Gastrocnemius medialis (tissue), 4 donors: ENCODE measurements around the gene GPR155.

Experiments used
- POLR2A ChIP-seq, 2 donors: fragments of 450-650 bp; IDR thresholded peaks; one replicate each; pipeline ENCODE4 v1.6.1; 2017; ENCODE audit warnings: antibody characterized with exemption in 2 of 2, mild to moderate bottlenecking in 2 of 2, moderate library complexity in 2 of 2
- TF ChIP-seq, protein P1 (sequence below), 5 experiments: fragments of 450-650 bp in 3 of 5; fragments of 200-600 bp in 2 of 5; sonication (generic) in 2 of 5; IDR thresholded peaks in 4 of 5; conservative IDR thresholded peaks in 1 of 5; 1 replicate in 4 of 5; 2 replicates in 1 of 5; pipeline ENCODE4 v1.5.1; 2016 to 2019; ENCODE audit warnings: antibody characterized with exemption in 5 of 5, mild to moderate bottlenecking in 3 of 5, moderate library complexity in 3 of 5

DNA sequence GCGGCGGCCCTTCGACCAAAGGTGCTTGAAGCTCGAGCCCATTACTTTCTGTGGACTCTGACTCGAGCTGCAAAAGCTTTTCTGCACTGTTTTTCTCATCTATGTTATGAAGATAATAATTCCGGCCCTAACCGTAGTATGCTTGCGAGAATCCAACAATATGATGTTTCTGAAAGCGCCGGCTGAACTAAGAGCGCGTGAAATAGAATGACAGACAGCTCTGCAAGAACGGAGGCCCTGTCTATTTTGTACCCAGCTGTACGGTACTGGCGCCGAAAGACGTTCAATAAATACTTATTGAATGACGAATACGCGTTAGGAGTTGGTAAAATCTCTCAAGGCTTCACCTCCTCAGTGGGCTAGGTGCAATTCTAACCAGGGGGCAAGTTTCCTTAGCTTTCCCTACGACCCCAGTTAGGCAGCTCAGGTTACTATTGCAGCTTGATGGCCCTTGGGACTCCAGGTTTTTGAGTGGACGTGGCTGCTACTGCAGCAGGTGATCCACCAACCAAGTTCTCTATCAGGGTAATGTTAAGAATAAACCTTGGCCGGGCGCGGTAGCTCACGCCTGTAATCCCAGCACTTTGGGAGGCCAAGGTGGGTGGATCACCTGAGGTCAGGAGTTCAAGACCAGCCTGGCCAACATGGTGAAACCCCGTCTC is 90.7 kb downstream of the GPR155 start:
- TF ChIP-seq, protein P1, sequence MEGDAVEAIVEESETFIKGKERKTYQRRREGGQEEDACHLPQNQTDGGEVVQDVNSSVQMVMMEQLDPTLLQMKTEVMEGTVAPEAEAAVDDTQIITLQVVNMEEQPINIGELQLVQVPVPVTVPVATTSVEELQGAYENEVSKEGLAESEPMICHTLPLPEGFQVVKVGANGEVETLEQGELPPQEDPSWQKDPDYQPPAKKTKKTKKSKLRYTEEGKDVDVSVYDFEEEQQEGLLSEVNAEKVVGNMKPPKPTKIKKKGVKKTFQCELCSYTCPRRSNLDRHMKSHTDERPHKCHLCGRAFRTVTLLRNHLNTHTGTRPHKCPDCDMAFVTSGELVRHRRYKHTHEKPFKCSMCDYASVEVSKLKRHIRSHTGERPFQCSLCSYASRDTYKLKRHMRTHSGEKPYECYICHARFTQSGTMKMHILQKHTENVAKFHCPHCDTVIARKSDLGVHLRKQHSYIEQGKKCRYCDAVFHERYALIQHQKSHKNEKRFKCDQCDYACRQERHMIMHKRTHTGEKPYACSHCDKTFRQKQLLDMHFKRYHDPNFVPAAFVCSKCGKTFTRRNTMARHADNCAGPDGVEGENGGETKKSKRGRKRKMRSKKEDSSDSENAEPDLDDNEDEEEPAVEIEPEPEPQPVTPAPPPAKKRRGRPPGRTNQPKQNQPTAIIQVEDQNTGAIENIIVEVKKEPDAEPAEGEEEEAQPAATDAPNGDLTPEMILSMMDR (IDR thresholded peaks at IDR 0.05 in 4 of 5, conservative IDR thresholded peaks at IDR 0.05 in 1 of 5), result no peak
- no peak for TF ChIP-seq POLR2A (IDR thresholded peaks at IDR 0.05)
